SU-DHL-6 (cell line): ENCODE measurements around the gene PTMS.

ENCODE experiments used
- EZH2phosphoT487 ChIP-seq: fragments of 200-600 bp; sonication (generic), shearing (Covaris generic); conservative IDR thresholded peaks from 2 replicates; pipeline ENCODE4 v1.6.1; 2018; ENCODE audit warnings: mild to moderate bottlenecking, antibody characterized with exemption, low read length, moderate library complexity, mixed read lengths
- TF ChIP-seq, protein P1 (sequence below): fragments of 200-600 bp; sonication (generic); IDR thresholded peaks from one replicate; pipeline ENCODE4 v1.5.1; 2017; ENCODE audit warnings: antibody characterized with exemption, mild to moderate bottlenecking, low read length, moderate library complexity; ENCODE audit not compliant: insufficient read depth, poor library complexity, severe bottlenecking

DNA sequence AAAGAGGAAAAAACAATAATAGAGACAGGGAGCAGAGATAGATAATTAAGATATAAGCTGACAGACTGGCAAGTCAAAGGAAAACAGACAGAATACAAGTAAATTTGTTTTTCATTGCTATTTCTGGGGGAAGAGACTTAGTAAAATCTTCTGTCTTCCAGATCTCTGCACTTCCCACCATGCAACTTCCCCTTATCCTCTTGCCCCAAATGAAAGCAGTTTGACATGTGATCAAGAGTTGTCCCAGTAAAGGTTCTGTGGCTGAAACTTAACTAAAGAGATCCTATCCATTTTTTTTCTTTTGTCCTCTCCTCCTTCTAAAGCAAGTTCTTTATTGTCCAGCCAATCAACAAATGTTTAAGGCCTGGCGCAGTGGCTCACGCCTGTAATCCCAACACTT, 11.8 kb upstream of the PTMS start:
- TF ChIP-seq, protein P1, sequence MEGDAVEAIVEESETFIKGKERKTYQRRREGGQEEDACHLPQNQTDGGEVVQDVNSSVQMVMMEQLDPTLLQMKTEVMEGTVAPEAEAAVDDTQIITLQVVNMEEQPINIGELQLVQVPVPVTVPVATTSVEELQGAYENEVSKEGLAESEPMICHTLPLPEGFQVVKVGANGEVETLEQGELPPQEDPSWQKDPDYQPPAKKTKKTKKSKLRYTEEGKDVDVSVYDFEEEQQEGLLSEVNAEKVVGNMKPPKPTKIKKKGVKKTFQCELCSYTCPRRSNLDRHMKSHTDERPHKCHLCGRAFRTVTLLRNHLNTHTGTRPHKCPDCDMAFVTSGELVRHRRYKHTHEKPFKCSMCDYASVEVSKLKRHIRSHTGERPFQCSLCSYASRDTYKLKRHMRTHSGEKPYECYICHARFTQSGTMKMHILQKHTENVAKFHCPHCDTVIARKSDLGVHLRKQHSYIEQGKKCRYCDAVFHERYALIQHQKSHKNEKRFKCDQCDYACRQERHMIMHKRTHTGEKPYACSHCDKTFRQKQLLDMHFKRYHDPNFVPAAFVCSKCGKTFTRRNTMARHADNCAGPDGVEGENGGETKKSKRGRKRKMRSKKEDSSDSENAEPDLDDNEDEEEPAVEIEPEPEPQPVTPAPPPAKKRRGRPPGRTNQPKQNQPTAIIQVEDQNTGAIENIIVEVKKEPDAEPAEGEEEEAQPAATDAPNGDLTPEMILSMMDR: no peak
- TF ChIP-seq EZH2phosphoT487: no peak
